GM18858 (cell line): Measurements from ENCODE around the gene ITPK1.

Experiments used
- ATAC-seq: cut with Tn5 transposase; IDR thresholded peaks from one replicate; pipeline ENCODE4 v1.9.1; 2021; ENCODE audit not compliant: unreplicated experiment

ITPK1 gene

DNA sequence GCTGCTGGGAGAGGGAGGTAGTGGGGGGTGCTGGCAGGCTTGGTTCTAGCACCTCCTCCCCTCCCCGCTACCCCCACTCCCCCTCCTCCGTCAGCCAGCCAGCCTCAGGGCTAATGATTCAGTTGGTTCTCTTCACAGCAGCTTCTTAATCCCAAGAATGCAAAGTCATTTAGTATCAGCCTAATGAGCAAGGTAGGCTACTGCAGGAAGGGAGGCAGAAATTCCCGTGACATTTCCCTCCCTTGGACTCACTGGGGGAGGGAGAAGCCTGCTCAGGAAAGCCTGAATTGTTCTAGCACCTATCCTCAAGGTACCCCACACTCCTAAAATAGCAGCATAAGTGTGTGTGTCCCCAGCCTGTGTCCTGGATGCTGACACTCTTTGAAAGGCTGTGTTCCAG, 29.8 kb downstream of the ITPK1 start:
- ATAC-seq = no peak

DNA sequence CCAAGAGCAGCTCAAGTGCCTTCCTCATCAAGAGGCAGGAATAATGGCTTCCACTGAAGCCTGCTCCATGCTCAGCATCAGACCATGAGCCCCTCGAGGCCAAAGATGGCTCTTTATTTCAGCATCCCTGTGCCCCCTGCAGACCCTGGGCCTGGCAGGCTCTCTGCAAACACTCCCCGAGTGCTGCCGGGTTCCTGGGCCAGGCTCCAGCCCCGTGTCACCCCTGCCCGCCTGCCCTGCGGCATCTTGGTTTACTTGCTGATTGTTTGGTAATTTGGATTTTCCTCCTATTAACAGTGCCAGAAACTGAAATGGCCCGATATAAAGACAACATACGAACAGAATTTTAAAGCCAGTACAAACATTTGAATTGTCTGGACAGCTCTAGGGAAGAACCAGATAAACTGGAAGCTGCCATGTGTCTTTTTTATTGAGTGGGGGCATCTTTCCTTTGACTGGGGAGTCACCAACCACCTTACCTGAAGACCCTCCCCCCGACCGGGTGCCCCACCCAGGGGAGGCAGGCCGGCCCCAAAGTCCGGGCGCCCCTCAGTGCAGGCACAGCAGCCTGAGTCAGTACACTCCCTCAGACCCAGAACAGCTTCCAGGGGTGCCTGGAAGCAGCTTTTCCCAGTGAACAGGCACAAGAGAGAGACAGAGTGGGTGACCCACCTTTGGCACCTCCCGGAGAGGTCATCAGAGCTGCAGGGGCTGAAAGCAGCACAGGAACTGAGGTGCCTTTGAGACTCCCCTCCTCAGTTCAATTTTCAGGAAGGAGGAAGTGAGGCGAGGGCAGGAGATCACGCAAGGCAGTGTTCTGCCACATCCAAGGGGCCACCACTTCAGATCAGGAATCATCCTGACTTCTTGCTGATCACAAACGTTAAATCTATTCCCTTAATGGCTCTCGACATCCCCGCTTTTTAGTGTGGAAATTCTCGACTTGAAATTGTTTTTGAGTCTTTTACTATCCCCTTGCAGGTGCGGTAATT, 30.6 kb downstream of the ITPK1 start:
- ATAC-seq = no peak

DNA sequence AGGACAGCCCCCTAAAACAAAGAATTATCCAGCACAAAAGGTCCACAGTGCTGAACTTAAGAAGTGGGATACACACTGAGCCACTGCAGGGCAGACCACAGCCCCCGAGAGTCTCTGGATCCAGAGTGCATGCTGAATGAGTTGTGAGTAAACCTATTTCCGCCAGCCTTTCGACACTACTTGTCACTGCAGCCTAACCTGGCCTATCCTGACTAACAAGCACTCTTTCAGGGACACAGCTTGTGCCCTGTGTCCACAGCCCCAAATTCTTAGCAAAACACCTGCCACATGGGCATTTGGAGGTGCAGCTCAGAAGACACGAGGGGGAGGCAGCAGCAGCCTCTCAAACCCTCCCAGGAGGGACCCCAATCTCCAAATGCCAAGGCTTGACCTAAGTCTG, 31.3 kb downstream of the ITPK1 start:
- ATAC-seq = no peak

GRCh38 chr14:93083917-93084316, 31.8 kb downstream of the ITPK1 start:
- no peak for ATAC-seq

- ATAC-seq = no peak
Observed at GRCh38 chr14:93082576-93083001, 33.1 kb downstream of the ITPK1 start.

GRCh38 chr14:93081876-93082570, 33.7 kb downstream of the ITPK1 start:
- no peak for ATAC-seq

- ATAC-seq = no peak
Observed at GRCh38 chr14:93079865-93080403, 35.8 kb downstream of the ITPK1 start.

DNA sequence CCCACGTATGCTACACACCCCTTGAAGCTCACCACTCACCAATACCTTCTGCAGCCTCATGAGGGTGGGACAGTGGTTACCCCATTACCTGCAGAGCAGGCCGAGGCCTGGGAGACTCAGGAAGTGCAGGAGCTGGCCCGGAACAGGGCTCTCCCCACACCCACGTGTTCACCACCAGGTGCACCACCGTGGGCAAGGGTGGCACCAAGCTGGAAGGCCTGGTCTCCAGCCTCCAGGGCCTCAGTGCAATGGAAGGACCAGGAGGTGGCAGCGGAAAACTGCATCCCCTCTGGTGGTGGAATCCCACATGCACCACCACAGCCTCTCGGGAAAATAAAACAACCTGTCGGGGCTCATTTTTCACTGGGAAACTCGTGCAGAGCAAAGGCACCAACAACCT, 36.4 kb downstream of the ITPK1 start:
- ATAC-seq = no peak

- no peak for ATAC-seq
Observed at GRCh38 chr14:93078870-93079269, 36.9 kb downstream of the ITPK1 start.

DNA sequence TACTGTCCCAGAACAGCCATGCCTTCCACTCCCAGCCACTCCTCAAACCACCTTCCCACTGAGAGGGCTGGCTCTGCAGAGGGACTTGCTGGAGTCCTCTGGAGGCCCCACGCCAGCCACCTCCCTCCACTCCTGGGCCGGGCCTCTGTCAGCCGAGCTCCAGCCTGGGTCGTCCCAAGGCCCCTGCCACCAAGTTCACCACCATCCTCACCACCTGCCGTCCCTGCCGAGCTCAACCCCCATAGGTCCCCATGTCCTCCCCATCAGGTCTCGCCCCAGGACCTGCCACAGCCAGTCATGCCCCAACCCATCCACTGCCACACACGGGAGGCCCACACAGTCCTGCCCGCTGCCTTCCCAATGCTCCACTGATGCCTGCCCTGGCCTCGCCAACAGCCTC, 39.0 kb downstream of the ITPK1 start:
- no peak for ATAC-seq

DNA sequence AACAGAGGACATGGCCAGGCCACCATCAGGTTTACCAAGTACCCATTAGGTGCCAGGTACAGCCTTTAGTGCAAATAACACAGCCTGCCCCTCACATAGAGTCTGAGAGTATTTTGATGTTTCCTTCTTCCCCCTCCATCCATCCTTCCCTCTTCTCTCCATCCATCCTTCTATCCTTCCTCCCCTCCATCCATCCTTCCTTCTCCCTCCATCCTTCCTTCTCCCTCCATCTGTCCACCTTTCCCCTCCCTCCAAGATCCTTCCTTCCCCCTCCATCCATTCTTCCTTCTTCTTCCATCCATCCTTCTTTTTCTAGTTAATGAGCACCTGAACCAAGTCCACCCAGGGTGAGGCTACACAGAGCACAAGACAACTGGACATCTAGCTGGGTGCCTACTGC, 39.8 kb downstream of the ITPK1 start:
- no peak for ATAC-seq

GRCh38 chr14:93073910-93074769, 41.6 kb downstream of the ITPK1 start:
- ATAC-seq = no peak

- ATAC-seq = no peak
Observed at GRCh38 chr14:93073358-93073707, 42.4 kb downstream of the ITPK1 start.

DNA sequence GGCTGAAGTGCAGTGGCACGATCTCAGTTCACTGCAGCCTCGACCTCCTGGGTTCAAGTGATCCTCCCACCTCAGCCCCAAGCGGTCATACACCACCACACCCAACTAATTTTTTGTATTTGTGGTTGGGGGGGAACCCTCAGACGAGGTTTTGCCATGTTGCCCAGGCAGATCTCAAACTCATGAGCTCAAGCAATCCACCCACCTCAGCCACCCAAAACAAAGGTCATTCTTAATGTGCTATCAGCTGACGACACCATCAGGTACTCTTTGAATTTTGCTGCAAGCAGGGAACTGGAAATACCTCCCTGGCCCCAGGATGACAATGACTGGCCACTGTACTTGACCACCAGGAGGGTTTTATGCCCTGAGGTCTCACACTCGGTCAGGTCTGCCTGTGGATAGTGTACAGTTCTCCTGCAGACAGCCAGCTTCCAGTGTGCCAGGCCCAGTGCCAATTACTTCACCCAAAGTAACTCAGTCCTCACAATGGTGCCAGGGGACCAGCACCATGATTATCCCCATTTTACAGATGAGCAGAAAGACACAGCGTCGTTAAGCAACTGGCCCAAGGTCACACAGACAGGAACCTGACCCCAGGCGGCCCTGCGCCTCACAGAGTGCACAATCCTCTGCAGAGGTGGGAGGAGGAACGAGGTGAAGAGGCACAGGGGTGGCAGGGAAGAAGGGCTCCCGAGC, 42.9 kb downstream of the ITPK1 start:
- no peak for ATAC-seq

DNA sequence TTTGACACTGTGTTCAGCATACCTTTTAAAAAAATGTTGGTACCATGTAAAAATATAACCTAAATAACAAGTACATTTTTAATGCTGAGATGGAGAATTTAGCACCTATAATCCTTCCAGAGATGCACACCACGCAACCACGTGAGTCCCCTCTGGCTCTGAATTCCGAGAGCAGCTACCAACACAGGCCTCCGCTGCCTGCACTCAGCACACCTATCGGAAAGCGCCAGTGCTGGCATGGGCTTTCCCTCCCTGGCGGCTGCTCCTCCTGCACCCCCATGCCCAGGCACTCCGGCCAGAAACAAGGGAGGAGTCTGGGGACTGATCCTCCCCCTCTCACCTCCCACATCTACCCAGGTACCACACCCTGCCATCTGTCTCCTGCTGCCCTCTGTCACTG, 47.0 kb downstream of the ITPK1 start:
- ATAC-seq = no peak

- ATAC-seq = no peak
Observed at GRCh38 chr14:93067088-93067487, 48.6 kb downstream of the ITPK1 start.

- no peak for ATAC-seq
Observed at GRCh38 chr14:93065272-93065730, 50.4 kb downstream of the ITPK1 start.

DNA sequence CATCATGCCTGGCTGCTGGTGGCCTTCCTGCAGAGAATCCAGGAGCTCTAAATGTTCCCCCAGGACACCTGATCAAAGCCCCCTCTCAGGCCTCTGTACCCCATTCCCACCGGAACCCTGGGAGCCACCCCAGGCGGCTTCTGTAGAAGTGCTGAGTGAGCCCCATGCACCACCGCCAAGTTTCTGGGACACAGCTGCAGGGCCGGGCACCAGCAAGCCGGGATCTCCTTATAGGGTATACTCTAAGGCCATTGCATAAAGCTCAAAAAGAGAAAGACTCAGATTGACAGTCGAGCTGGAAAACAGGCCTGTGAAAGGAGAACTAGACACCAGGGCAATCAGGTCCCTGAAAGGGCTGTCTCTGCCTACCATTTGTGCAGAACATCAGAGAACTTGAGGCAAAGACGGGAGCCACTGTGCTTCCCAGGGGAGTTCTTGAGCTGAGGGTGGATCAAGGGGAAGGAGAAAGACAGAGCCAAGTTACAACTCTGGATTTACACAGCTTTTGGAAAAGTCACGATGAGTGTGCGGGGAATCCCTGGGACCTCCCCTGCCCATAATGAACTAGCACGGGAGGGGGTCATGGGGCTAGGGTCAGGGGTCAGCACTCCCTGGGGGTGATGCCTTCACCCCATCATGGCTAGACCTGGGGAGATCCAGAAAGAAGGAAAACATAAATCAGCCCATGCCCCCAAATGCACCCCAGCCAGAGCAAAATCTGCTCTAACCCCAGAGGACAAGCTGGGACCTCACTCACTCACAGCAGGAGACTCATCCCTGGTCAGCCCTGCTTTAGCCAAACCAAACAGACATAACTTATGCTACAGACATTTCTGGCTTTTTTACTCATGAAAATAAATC, 51.1 kb downstream of the ITPK1 start:
- no peak for ATAC-seq

- ATAC-seq = no peak
Observed at GRCh38 chr14:93063393-93063792, 52.3 kb downstream of the ITPK1 start.
